ENCODE measurements around the gene ZIC5.
"Not testable (repeated sequence)": the region's sequence is repeated elsewhere in the genome, so short reads cannot be mapped to it uniquely, and the experiment has no call there.

ZIC5 gene

DNA sequence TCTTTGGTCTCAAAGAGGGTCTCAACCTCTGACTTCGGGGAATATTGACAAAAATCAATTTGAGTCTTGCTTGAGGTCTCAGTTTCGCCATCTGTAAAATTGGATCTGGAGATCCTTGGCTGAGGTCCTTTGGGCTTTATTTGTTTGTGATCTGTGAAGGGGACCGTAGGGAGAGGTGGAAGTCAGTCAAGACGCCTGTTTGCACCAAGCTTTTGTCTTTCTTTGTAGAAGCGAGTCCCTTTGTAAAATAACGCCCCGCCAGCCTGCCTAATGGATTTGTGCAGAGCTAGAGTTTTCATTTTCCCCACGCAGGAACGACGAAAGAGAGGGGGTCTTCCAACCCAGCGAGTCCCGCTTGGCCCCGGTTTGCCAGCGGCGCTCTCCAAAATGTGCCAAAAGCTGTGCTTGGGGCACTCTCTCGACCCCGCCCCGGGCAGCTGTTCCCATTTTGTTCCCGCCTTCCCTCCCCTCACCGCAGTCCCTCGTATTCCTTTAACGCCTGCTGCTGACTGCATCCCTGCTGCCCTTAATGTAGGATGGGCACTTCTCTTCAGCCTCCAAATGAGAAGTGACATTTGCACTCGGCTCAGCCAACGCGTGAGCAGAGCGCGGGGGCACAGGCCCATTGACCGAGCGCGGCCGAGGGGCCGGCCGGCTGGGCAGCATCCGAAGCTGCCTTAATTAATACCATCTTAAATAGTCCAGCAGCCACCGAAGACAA is 13.0 kb downstream of the ZIC5 start:
- TF ChIP-seq CTCF (IDR thresholded peaks at IDR 0.05; ENCODE audit: low read length, missing control alignments) = no peak
- no peak for DNase-seq (ENCODE audit: low read depth)
- H3K4me3 ChIP-seq (replicated peaks; ENCODE audit: low read depth, low read length) = no peak overlapping the region

DNA sequence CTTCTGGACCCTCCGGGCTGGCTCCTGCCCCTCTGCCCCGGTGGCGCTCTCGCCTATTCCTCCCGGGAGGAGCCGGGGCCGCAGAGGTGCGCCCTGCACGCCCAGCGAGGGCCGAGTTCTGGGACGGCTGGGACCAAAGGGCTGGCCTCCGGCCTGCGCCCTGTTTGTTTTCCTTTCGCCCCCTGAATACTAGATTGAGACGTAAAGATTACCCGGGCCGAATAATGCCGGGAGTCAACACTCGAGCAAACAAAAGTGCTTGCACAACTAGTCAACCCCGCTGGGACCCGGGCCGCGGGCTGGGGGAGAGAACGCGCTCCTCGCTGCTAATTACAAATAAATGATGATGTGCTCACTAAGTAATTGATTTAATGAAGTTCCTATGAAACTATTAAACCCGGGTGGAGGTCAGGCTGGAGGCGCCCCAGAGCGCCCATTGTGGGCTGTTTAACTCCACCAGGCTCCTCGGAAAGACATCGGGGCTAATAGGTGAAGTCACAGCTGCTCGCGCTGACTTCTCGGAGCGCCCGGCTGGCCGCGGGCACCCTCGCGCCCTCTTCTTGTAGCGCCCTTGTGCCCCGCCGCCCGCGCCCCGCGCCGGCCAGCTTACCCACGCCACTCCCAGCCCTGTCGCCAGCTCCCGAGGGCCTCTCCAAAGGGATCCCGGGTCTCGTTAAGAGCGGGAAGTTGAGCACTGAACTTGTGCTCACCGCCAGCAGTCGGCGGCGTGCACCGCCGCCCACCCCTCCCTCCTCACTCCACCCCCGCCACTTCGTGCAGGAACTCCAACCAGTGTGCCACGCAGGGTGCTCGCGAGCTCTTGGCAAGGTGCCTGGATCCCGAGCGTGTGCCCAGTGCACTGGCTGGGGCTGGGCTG is 14.9 kb downstream of the ZIC5 start:
- no peak overlapping the region for H3K4me3 ChIP-seq (replicated peaks; ENCODE audit: low read depth, low read length)
- no peak for DNase-seq (ENCODE audit: low read depth)
- no peak for TF ChIP-seq CTCF (IDR thresholded peaks at IDR 0.05; ENCODE audit: low read length, missing control alignments)

GRCh38 chr13:99955747-99956472 is 15.7 kb downstream of the ZIC5 start:
- TF ChIP-seq CTCF (IDR thresholded peaks at IDR 0.05; ENCODE audit: low read length, missing control alignments) = no peak
- DNase-seq (ENCODE audit: low read depth) = peak; percentile 27
- H3K4me3 ChIP-seq (replicated peaks; ENCODE audit: low read depth, low read length) = peak overlapping the region; percentile 7

GRCh38 chr13:99955107-99955746 is 16.3 kb downstream of the ZIC5 start:
- no peak for DNase-seq (ENCODE audit: low read depth)
- no peak overlapping the region for H3K4me3 ChIP-seq (replicated peaks; ENCODE audit: low read depth, low read length)
- TF ChIP-seq CTCF (IDR thresholded peaks at IDR 0.05; ENCODE audit: low read length, missing control alignments) = no peak

DNA sequence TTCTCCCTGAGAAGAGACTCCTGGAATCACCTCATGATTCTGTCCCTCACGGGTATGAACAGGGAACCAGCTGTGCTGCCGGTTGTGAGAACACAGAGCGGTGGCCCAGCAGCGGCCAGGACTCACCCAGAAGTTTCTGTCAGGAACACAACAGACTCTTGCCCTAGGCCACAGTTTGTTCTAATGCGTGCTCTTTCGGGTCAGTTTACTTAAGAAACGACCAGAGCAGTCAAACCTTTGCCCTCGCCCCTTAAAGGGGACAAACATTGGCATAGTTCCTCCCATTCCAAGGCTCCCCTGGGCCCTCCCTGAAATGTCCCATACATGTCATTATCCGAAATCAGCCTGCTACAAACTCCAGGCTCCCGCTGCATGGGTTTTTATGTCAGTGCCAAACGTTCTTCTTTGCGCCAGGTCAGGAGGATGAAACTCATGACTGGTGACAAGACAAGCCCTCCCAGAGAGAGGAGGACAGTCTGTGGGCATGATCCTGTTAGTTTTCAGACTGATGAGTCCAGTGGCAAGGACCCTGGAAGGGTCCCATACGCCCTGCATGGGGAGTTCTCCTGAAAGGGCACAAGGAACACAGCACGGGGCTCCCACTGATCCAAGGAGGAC is 18.3 kb downstream of the ZIC5 start:
- no peak for TF ChIP-seq CTCF (IDR thresholded peaks at IDR 0.05; ENCODE audit: low read length, missing control alignments)
- no peak for DNase-seq (ENCODE audit: low read depth)
- no peak overlapping the region for H3K4me3 ChIP-seq (replicated peaks; ENCODE audit: low read depth, low read length)

DNA sequence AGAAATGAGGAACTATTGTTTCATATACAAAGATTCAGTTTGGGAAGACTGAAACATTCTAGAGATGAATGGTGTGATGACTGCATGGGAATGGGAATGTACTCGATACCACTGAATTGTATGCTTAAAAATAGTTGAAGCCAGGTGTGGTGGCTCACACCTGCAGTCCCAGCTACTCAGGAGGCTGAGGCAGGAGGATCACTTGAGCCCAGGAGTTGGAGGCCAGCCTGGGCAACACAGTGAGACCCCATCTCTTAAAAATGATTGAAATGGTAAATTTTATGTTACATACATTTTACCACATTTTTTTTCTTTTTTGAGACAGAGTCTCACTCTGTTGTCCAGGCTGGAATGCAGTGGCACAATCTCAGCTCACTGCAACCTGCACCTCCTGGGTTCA is 19.9 kb downstream of the ZIC5 start:
- DNase-seq (ENCODE audit: low read depth); H3K4me3 ChIP-seq (replicated peaks; ENCODE audit: low read depth, low read length): not testable (repeated sequence)

All from fibroblast of pulmonary artery (primary cell).